H9 (cell line): ENCODE results near the gene PVR. TPM values are rescaled to one million over a fixed set of nuclear protein-coding genes. Genes with fewer than 3 reads are reported as not detected.
A peak's percentile ranks its signal among the peaks of the same experiment; 100 is the strongest.

Source experiments
- DNase-seq: peaks from one replicate; pipeline ENCODE4 v3.0.0-alpha.2; 2017
- H2AFZ ChIP-seq: one replicate; pipeline ENCODE4 v1.6.1; 2013; ENCODE audit warnings: mild to moderate bottlenecking, low read length, control low read depth, moderate library complexity
- H2AK5ac ChIP-seq: 2 replicates; pipeline ENCODE4 v1.6.1; 2013; ENCODE audit warnings: low read length, control low read depth, mixed read lengths; ENCODE audit not compliant: insufficient read length
- H2BK120ac ChIP-seq: one replicate; pipeline ENCODE4 v1.6.1; 2013; ENCODE audit warnings: low read depth, mild to moderate bottlenecking, low read length, control low read depth, inconsistent platforms; ENCODE audit not compliant: poor library complexity, severe bottlenecking
- H2BK12ac ChIP-seq: 2 replicates; pipeline ENCODE4 v1.6.1; 2013; ENCODE audit warnings: low read length, control low read depth, mixed read lengths, low read depth; ENCODE audit not compliant: insufficient read length
- H2BK15ac ChIP-seq: 2 replicates; pipeline ENCODE4 v1.6.1; 2013; ENCODE audit warnings: low read depth, low read length, control low read depth
- H2BK20ac ChIP-seq: one replicate; pipeline ENCODE4 v1.6.1; 2013; ENCODE audit warnings: low read depth, mild to moderate bottlenecking, low read length, control low read depth, inconsistent platforms; ENCODE audit not compliant: poor library complexity, severe bottlenecking
- H2BK5ac ChIP-seq: 2 replicates; pipeline ENCODE4 v1.6.1; 2013; ENCODE audit warnings: low read length, control low read depth, mixed read lengths; ENCODE audit not compliant: insufficient read length
- H3K14ac ChIP-seq: 2 replicates; pipeline ENCODE4 v1.6.1; 2013; ENCODE audit warnings: low read length, control low read depth; ENCODE audit not compliant: insufficient read depth
- H3K18ac ChIP-seq: 2 replicates; pipeline ENCODE4 v1.6.1; 2013; ENCODE audit warnings: low read depth, mild to moderate bottlenecking, mixed read lengths, low read length, control low read depth; ENCODE audit not compliant: insufficient read length
- H3K23ac ChIP-seq: 2 replicates; pipeline ENCODE4 v1.6.1; 2013; ENCODE audit warnings: low read length, control low read depth, mixed read lengths, low read depth; ENCODE audit not compliant: insufficient read length
- H3K23me2 ChIP-seq: 2 replicates; pipeline ENCODE4 v1.6.1; 2013; ENCODE audit warnings: low read depth, mild to moderate bottlenecking, mixed read lengths, low read length, control low read depth; ENCODE audit not compliant: insufficient read length, poor library complexity, severe bottlenecking
- H3K27ac ChIP-seq: 2 replicates; pipeline ENCODE4 v1.5.1; 2013; ENCODE audit warnings: low read length, control low read depth, mixed read lengths, low read depth; ENCODE audit not compliant: insufficient read length
- H3K27me3 ChIP-seq: 2 replicates; pipeline ENCODE4 v1.6.1; 2013; ENCODE audit warnings: low read length, control low read depth, inconsistent platforms; ENCODE audit not compliant: insufficient read depth
- H3K4ac ChIP-seq: 2 replicates; pipeline ENCODE4 v1.6.1; 2013; ENCODE audit warnings: low read depth, mild to moderate bottlenecking, control low read depth, inconsistent platforms, low read length, moderate library complexity
- H3K4me1 ChIP-seq: 2 replicates; pipeline ENCODE4 v1.6.1; 2013; ENCODE audit warnings: low read length, control low read depth, inconsistent platforms; ENCODE audit not compliant: insufficient read depth
- H3K4me2 ChIP-seq: 2 replicates; pipeline ENCODE4 v1.6.1; 2013; ENCODE audit warnings: low read length, control low read depth, mixed read lengths; ENCODE audit not compliant: insufficient read length, insufficient read depth
- H3K56ac ChIP-seq: 2 replicates; pipeline ENCODE4 v1.6.1; 2013; ENCODE audit warnings: low read depth, mild to moderate bottlenecking, mixed read lengths, low read length, control low read depth; ENCODE audit not compliant: insufficient read length
- H3K79me1 ChIP-seq: 2 replicates; pipeline ENCODE4 v1.6.1; 2013; ENCODE audit warnings: low read depth, mild to moderate bottlenecking, moderate library complexity, low read length, control low read depth, inconsistent platforms; ENCODE audit not compliant: insufficient read depth, poor library complexity, severe bottlenecking
- H3K79me2 ChIP-seq: 2 replicates; pipeline ENCODE4 v1.6.1; 2013; ENCODE audit warnings: low read length, control low read depth, inconsistent platforms; ENCODE audit not compliant: insufficient read depth
- H3K9ac ChIP-seq: 2 replicates; pipeline ENCODE4 v1.6.1; 2013; ENCODE audit warnings: low read length, control low read depth, mixed read lengths; ENCODE audit not compliant: insufficient read length; ENCODE audit errors: extremely low read depth
- H3K9me3 ChIP-seq: one replicate; pipeline ENCODE4 v1.6.1; 2013; ENCODE audit warnings: low read depth, low read length, inconsistent platforms; ENCODE audit not compliant: control insufficient read depth
- H3T11ph ChIP-seq: one replicate; pipeline ENCODE4 v1.6.1; 2013; ENCODE audit warnings: mild to moderate bottlenecking, low read length, control low read depth, inconsistent platforms
- H4K20me1 ChIP-seq: one replicate; pipeline ENCODE4 v1.6.1; 2013; ENCODE audit not compliant: control insufficient read depth, insufficient read length, insufficient read depth
- H4K5ac ChIP-seq: 2 replicates; pipeline ENCODE4 v1.6.1; 2013; ENCODE audit warnings: low read depth, mild to moderate bottlenecking, mixed read lengths, low read length, control low read depth; ENCODE audit not compliant: insufficient read length
- H4K8ac ChIP-seq: replicated peaks from 2 replicates; pipeline ENCODE4 v1.6.1; 2013; ENCODE audit warnings: low read length, control low read depth, mixed read lengths, low read depth; ENCODE audit not compliant: insufficient read length
- H4K91ac ChIP-seq: 2 replicates; pipeline ENCODE4 v1.6.1; 2013; ENCODE audit warnings: low read depth, mild to moderate bottlenecking, moderate library complexity, mixed read lengths, low read length, control low read depth; ENCODE audit not compliant: insufficient read length
- H3K27ac Mint-ChIP-seq, 3 experiments: 2 replicates in 2 of 3; 3 replicates in 1 of 3; pipeline ENCODE4 v1.8.0; 2020 to 2021; ENCODE audit warnings: mixed read lengths in 3 of 3, mild to moderate bottlenecking in 1 of 3, moderate library complexity in 1 of 3
- H3K27me3 Mint-ChIP-seq: 2 replicates; pipeline ENCODE4 v1.8.0; 2021; ENCODE audit warnings: low read depth, mild to moderate bottlenecking, moderate library complexity, mixed read lengths
- H3K36me3 Mint-ChIP-seq, 3 experiments: 2 replicates in 2 of 3; 3 replicates in 1 of 3; pipeline ENCODE4 v1.8.0; 2020 to 2021; ENCODE audit warnings: low read depth in 3 of 3, mixed read lengths in 3 of 3; ENCODE audit not compliant: insufficient read depth in 1 of 3
- H3K4me1 Mint-ChIP-seq, 2 experiments: 2 replicates each; pipeline ENCODE4 v1.8.0; 2020; ENCODE audit warnings: mixed read lengths in 2 of 2
- H3K4me3 Mint-ChIP-seq, 2 experiments: 2 replicates in 1 of 2; 3 replicates in 1 of 2; pipeline ENCODE4 v1.8.0; 2020 to 2021; ENCODE audit warnings: mild to moderate bottlenecking in 2 of 2, mixed read lengths in 2 of 2, moderate library complexity in 1 of 2
- H3K9me3 Mint-ChIP-seq, 2 experiments: 2 replicates in 1 of 2; 3 replicates in 1 of 2; pipeline ENCODE4 v1.8.0; 2020; ENCODE audit warnings: mild to moderate bottlenecking in 2 of 2, mixed read lengths in 2 of 2, moderate library complexity in 1 of 2
- CTCF ChIP-seq: fragments of 200-600 bp; sonication (generic); conservative IDR thresholded peaks from 3 replicates; pipeline ENCODE4 v1.8.0; 2021; ENCODE audit warnings: antibody characterized with exemption, mild to moderate bottlenecking
- WGBS: extraction: QIAGEN DNeasy Blood & Tissue Kit; methylation state at CpG from one replicate; pipeline ENCODE4 v1.1.7; 2013; ENCODE audit warnings: missing lambda C conversion rate, low lambda C conversion rate, mixed read lengths; ENCODE audit not compliant: insufficient read length; ENCODE audit errors: extremely low coverage; 5-methylcytosine and 5-hydroxymethylcytosine counted together
- total RNA-seq: library from RNA; stranded (reverse); gene quantifications from 2 replicates; pipeline ENCODE4 v1.2.1, GENCODE V29; 2021

The PVR gene
- total RNA-seq, 1 experiment from 2014 or later = 29.2 TPM

DNA sequence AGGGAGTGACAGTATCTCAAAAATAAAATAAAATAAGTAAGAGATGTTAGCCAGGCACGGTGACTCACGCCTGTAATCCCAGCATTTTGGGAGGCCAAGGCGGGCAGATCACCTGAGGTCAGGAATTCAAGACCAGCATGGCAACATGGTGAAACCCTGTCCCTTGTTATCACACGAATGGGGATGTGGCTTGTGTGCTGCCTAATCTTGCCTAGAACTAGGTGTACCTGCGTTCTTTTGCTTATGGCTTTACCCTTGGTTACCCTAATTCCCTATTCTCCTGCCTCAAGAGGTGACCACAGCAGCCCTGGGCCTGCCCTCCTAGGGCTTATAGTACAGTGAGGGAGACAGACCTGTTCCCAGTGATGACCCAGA, 6.3 kb upstream of the PVR start:
- Mint-ChIP-seq H3K27me3 (peaks cover 11% of the 10 kb centered on the region), H3K4me3 (no peak overlapping the region), H3K9me3 (peaks cover 2 to 9% of the 10 kb centered on the region in 2 experiments; a peak in 3 of 5 replicates), H3K36me3 (peaks cover 0 to 12% (median 7%) of the 10 kb centered on the region in 3 experiments; a peak in 4 of 7 replicates), H3K4me1 (peaks cover 31 to 36% of the 10 kb centered on the region in 2 experiments), H3K27ac (no peak overlapping the region)
- no CpG with 5 or more reads among the region's 5 CpGs for WGBS
- Histone ChIP-seq H2BK20ac (no peak overlapping the region), H3K27me3 (no peaks in the 10 kb centered on the region; the same call in 1 of the 2 replicates), H3K9ac (no peak overlapping the region), H4K8ac (no peak overlapping the region), H4K5ac (no peak overlapping the region), H3K23ac (no peak overlapping the region), H2AFZ (no peak overlapping the region), H3K9me3 (no peaks in the 10 kb centered on the region), H3K79me1 (no peaks in the 10 kb centered on the region), H2BK15ac (no peak overlapping the region), H4K20me1 (no peaks in the 10 kb centered on the region), H3K23me2 (no peaks in the 10 kb centered on the region), H2BK12ac (no peak overlapping the region), H3K14ac (no peak overlapping the region), H3K4ac (no peak overlapping the region), H3T11ph (no peak overlapping the region), H3K4me2 (no peak overlapping the region), H2BK5ac (peak overlapping the region; percentile 41), H3K27ac (no peak overlapping the region), H3K56ac (no peak overlapping the region), H3K79me2 (no peaks in the 10 kb centered on the region), H4K91ac (no peak overlapping the region), H2AK5ac (no peak overlapping the region), H2BK120ac (no peak overlapping the region), H3K18ac (no peak overlapping the region), H3K4me1 (no peaks in the 10 kb centered on the region; the same call in 1 of the 2 replicates)
- no peak for TF ChIP-seq CTCF
- no peak for DNase-seq
